Stimulated activated CD4-positive, alpha-beta T cell treated with anti-CD3 and anti-CD28 coated beads, Interleukin-15, amount 100 ng/mL, for 48 hours (primary cell): ENCODE results near the gene ERC2.

ENCODE experiments used
- DNase-seq, 2 donors: peaks; one replicate each; pipeline ENCODE4 v3.0.0-alpha.2; 2020; ENCODE audit warnings: low read depth in 2 of 2

ERC2 gene

GRCh38 chr3:55647063-55647462 lies 821.2 kb downstream of the ERC2 start:
- DNase-seq: no peak

GRCh38 chr3:55646121-55646520 lies 822.1 kb downstream of the ERC2 start:
- no peak for DNase-seq

GRCh38 chr3:55645422-55645821 lies 822.8 kb downstream of the ERC2 start:
- no peak for DNase-seq

GRCh38 chr3:55643283-55643682 lies 825.0 kb downstream of the ERC2 start:
- no peak for DNase-seq

GRCh38 chr3:55641964-55642363 lies 826.3 kb downstream of the ERC2 start:
- no peak for DNase-seq

- no peak for DNase-seq
Measured at GRCh38 chr3:55639896-55640765, 828.1 kb downstream of the ERC2 start.

GRCh38 chr3:55639143-55639542 lies 829.1 kb downstream of the ERC2 start:
- no peak for DNase-seq

- DNase-seq: no peak
Measured at GRCh38 chr3:55637906-55638638, 830.2 kb downstream of the ERC2 start.

- no peak for DNase-seq
Measured at GRCh38 chr3:55636300-55637195, 831.7 kb downstream of the ERC2 start.

- DNase-seq: no peak
Measured at GRCh38 chr3:55634345-55634744, 833.9 kb downstream of the ERC2 start.

GRCh38 chr3:55633333-55633732 lies 834.9 kb downstream of the ERC2 start:
- DNase-seq: no peak

GRCh38 chr3:55631766-55632331 lies 836.4 kb downstream of the ERC2 start:
- DNase-seq: no peak

- no peak for DNase-seq
Measured at GRCh38 chr3:55630921-55631299, 837.4 kb downstream of the ERC2 start.

GRCh38 chr3:55630280-55630920 lies 837.9 kb downstream of the ERC2 start:
- DNase-seq: no peak

GRCh38 chr3:55629432-55629831 lies 838.8 kb downstream of the ERC2 start:
- no peak for DNase-seq

- no peak for DNase-seq
Measured at GRCh38 chr3:55626279-55626665, 842.0 kb downstream of the ERC2 start.

- no peak for DNase-seq
Measured at GRCh38 chr3:55624238-55624637, 844.0 kb downstream of the ERC2 start.

- no peak for DNase-seq
Measured at GRCh38 chr3:55623786-55624185, 844.5 kb downstream of the ERC2 start.

- no peak for DNase-seq
Measured at GRCh38 chr3:55622733-55623132, 845.5 kb downstream of the ERC2 start.

GRCh38 chr3:55622116-55622515 lies 846.2 kb downstream of the ERC2 start:
- no peak for DNase-seq

- no peak for DNase-seq
Measured at GRCh38 chr3:55621648-55622047, 846.6 kb downstream of the ERC2 start.
